IPS-18a (cell line): ENCODE results near the gene CNOT6L.
"Not testable (repeated sequence)": the region's sequence is repeated elsewhere in the genome, so short reads cannot be mapped to it uniquely, and the experiment has no call there.

Experiments used
- H3K27ac ChIP-seq: one replicate; pipeline ENCODE4 v1.5.1; 2013; ENCODE audit warnings: low read length
- H3K27me3 ChIP-seq: one replicate; pipeline ENCODE4 v1.6.1; 2013; ENCODE audit warnings: mild to moderate bottlenecking, low read length; ENCODE audit not compliant: control insufficient read depth, insufficient read depth
- H3K36me3 ChIP-seq: one replicate; pipeline ENCODE4 v1.6.1; 2013; ENCODE audit warnings: low read depth, low read length; ENCODE audit not compliant: control insufficient read depth
- H3K4me1 ChIP-seq: one replicate; pipeline ENCODE4 v1.6.1; 2013; ENCODE audit warnings: low read depth, low read length; ENCODE audit not compliant: control insufficient read depth
- H3K4me3 ChIP-seq: one replicate; pipeline ENCODE4 v1.5.1; 2013; ENCODE audit warnings: low read length
- H3K9ac ChIP-seq: one replicate; pipeline ENCODE4 v1.6.1; 2013; ENCODE audit warnings: mild to moderate bottlenecking, low read length, moderate library complexity
- H3K9me3 ChIP-seq: one replicate; pipeline ENCODE4 v1.6.1; 2013; ENCODE audit warnings: low read depth, low read length; ENCODE audit not compliant: control insufficient read depth

The CNOT6L gene

GRCh38 chr4:77798385-77798784, 20.8 kb downstream of the CNOT6L start:
- H3K27me3 ChIP-seq: no peaks in the 10 kb centered on the region
- H3K9me3 ChIP-seq: no peaks in the 10 kb centered on the region
- no peak overlapping the region for H3K9ac ChIP-seq
- no peaks in the 10 kb centered on the region for H3K36me3 ChIP-seq
- H3K4me3 ChIP-seq: no peak overlapping the region
- no peak overlapping the region for H3K27ac ChIP-seq
- peaks cover 9% of the 10 kb centered on the region for H3K4me1 ChIP-seq

- H3K9me3 ChIP-seq: no peaks in the 10 kb centered on the region
Measured at GRCh38 chr4:77797239-77797638, 21.9 kb downstream of the CNOT6L start.

GRCh38 chr4:77795326-77795725, 23.8 kb downstream of the CNOT6L start:
- Histone ChIP-seq H3K36me3 (no peaks in the 10 kb centered on the region), H3K4me1 (no peaks in the 10 kb centered on the region), H3K27ac (no peak overlapping the region), H3K4me3 (no peak overlapping the region), H3K27me3 (no peaks in the 10 kb centered on the region), H3K9ac (no peak overlapping the region), H3K9me3 (no peaks in the 10 kb centered on the region)

More at GRCh38 chr4:77797239-77797638, 21.9 kb downstream of the CNOT6L start:
- Histone ChIP-seq H3K27ac (no peak overlapping the region), H3K4me3 (no peak overlapping the region), H3K4me1 (peaks cover 9% of the 10 kb centered on the region), H3K36me3 (no peaks in the 10 kb centered on the region), H3K9ac (no peak overlapping the region), H3K27me3 (no peaks in the 10 kb centered on the region)

- Histone ChIP-seq H3K4me3 (no peak overlapping the region), H3K27ac (no peak overlapping the region), H3K9ac (no peak overlapping the region), H3K4me1 (no peaks in the 10 kb centered on the region), H3K9me3 (no peaks in the 10 kb centered on the region), H3K36me3 (no peaks in the 10 kb centered on the region), H3K27me3 (no peaks in the 10 kb centered on the region)
Measured at GRCh38 chr4:77790146-77790545, 29.0 kb downstream of the CNOT6L start.

- no peaks in the 10 kb centered on the region for H3K36me3 ChIP-seq
Measured at GRCh38 chr4:77788990-77789389, 30.2 kb downstream of the CNOT6L start.

GRCh38 chr4:77787969-77788368, 31.2 kb downstream of the CNOT6L start:
- Histone ChIP-seq H3K27me3 (no peaks in the 10 kb centered on the region), H3K36me3 (no peaks in the 10 kb centered on the region), H3K9ac (no peak overlapping the region), H3K4me3 (no peak overlapping the region), H3K27ac (no peak overlapping the region), H3K9me3 (no peaks in the 10 kb centered on the region), H3K4me1 (no peaks in the 10 kb centered on the region)

More at GRCh38 chr4:77788990-77789389, 30.2 kb downstream of the CNOT6L start:
- H3K27me3 ChIP-seq: no peaks in the 10 kb centered on the region
- no peak overlapping the region for H3K27ac ChIP-seq
- no peak overlapping the region for H3K4me3 ChIP-seq
- H3K9me3 ChIP-seq: no peaks in the 10 kb centered on the region
- no peak overlapping the region for H3K9ac ChIP-seq
- H3K4me1 ChIP-seq: no peaks in the 10 kb centered on the region

GRCh38 chr4:77785669-77786068, 33.5 kb downstream of the CNOT6L start:
- Histone ChIP-seq H3K27me3 (no peaks in the 10 kb centered on the region), H3K4me3 (no peak overlapping the region), H3K36me3 (no peaks in the 10 kb centered on the region), H3K9ac (no peak overlapping the region), H3K4me1 (no peaks in the 10 kb centered on the region), H3K27ac (no peak overlapping the region), H3K9me3 (no peaks in the 10 kb centered on the region)

- Histone ChIP-seq H3K27me3 (no peaks in the 10 kb centered on the region), H3K9me3 (no peaks in the 10 kb centered on the region), H3K4me1 (no peaks in the 10 kb centered on the region), H3K4me3 (no peak overlapping the region), H3K9ac (no peak overlapping the region), H3K36me3 (no peaks in the 10 kb centered on the region), H3K27ac (no peak overlapping the region)
Measured at GRCh38 chr4:77783895-77784294, 35.3 kb downstream of the CNOT6L start.

GRCh38 chr4:77782102-77782835, 36.9 kb downstream of the CNOT6L start:
- Histone ChIP-seq H3K4me3 (no peak overlapping the region), H3K27me3 (no peaks in the 10 kb centered on the region), H3K36me3 (no peaks in the 10 kb centered on the region), H3K9ac (no peak overlapping the region), H3K4me1 (no peaks in the 10 kb centered on the region), H3K9me3 (no peaks in the 10 kb centered on the region), H3K27ac (no peak overlapping the region)

- not testable (repeated sequence) for H3K9me3 ChIP-seq, H3K9ac ChIP-seq, H3K4me3 ChIP-seq, H3K4me1 ChIP-seq, H3K27ac ChIP-seq, H3K36me3 ChIP-seq, H3K27me3 ChIP-seq
Measured at GRCh38 chr4:77780762-77781161, 38.4 kb downstream of the CNOT6L start.

- no peak overlapping the region for H3K4me3 ChIP-seq
- H3K9ac ChIP-seq: no peak overlapping the region
- no peaks in the 10 kb centered on the region for H3K27me3 ChIP-seq
- H3K27ac ChIP-seq: no peak overlapping the region
- no peaks in the 10 kb centered on the region for H3K9me3 ChIP-seq
- peaks cover 4% of the 10 kb centered on the region for H3K4me1 ChIP-seq
- H3K36me3 ChIP-seq: no peaks in the 10 kb centered on the region
Measured at GRCh38 chr4:77777135-77777807, 41.9 kb downstream of the CNOT6L start.
